ENCODE results near the gene MCMBP.

GRCh38 chr10:119858063-119858462, 14.6 kb downstream of the MCMBP start:
- TF ChIP-seq, protein P1, sequence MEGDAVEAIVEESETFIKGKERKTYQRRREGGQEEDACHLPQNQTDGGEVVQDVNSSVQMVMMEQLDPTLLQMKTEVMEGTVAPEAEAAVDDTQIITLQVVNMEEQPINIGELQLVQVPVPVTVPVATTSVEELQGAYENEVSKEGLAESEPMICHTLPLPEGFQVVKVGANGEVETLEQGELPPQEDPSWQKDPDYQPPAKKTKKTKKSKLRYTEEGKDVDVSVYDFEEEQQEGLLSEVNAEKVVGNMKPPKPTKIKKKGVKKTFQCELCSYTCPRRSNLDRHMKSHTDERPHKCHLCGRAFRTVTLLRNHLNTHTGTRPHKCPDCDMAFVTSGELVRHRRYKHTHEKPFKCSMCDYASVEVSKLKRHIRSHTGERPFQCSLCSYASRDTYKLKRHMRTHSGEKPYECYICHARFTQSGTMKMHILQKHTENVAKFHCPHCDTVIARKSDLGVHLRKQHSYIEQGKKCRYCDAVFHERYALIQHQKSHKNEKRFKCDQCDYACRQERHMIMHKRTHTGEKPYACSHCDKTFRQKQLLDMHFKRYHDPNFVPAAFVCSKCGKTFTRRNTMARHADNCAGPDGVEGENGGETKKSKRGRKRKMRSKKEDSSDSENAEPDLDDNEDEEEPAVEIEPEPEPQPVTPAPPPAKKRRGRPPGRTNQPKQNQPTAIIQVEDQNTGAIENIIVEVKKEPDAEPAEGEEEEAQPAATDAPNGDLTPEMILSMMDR (IDR thresholded peaks at IDR 0.05; ENCODE audit: low read depth, low read length) = no peak
- TF ChIP-seq EZH2phosphoT487 (IDR thresholded peaks at IDR 0.05; ENCODE audit: low read depth) = no peak

All from OCI-LY3 (cell line).